ENCODE results near the gene SHLD1.

Gene SHLD1

GRCh38 chr20:5862703-5863039, 112.5 kb downstream of the SHLD1 start:
- DNase-seq, result no peak

- no peak for DNase-seq
These were observed 113.0 kb downstream of the SHLD1 start for GRCh38 chr20:5863040-5863833.

- DNase-seq, result no peak
These were observed 114.2 kb downstream of the SHLD1 start for GRCh38 chr20:5864428-5864827.

- peak; percentile 40 for DNase-seq
These were observed 114.8 kb downstream of the SHLD1 start for GRCh38 chr20:5864873-5865587.

GRCh38 chr20:5865604-5866003, 115.4 kb downstream of the SHLD1 start:
- DNase-seq, result no peak

GRCh38 chr20:5870568-5870981, 120.4 kb downstream of the SHLD1 start:
- no peak for DNase-seq

- DNase-seq, result no peak
These were observed 121.5 kb downstream of the SHLD1 start for GRCh38 chr20:5871459-5872410.

- no peak for DNase-seq
These were observed 126.9 kb downstream of the SHLD1 start for GRCh38 chr20:5877128-5877527.

- no peak for DNase-seq
These were observed 130.1 kb downstream of the SHLD1 start for GRCh38 chr20:5880326-5880725.

GRCh38 chr20:5881703-5882102, 131.5 kb downstream of the SHLD1 start:
- no peak for DNase-seq

GRCh38 chr20:5882166-5882565, 132.0 kb downstream of the SHLD1 start:
- no peak for DNase-seq

GRCh38 chr20:5884465-5885335, 134.5 kb downstream of the SHLD1 start:
- DNase-seq, result no peak

- no peak for DNase-seq
These were observed 135.7 kb downstream of the SHLD1 start for GRCh38 chr20:5885866-5886265.

GRCh38 chr20:5886788-5887187, 136.6 kb downstream of the SHLD1 start:
- no peak for DNase-seq

GRCh38 chr20:5887386-5887785, 137.2 kb downstream of the SHLD1 start:
- no peak for DNase-seq

- DNase-seq, result no peak
These were observed 137.8 kb downstream of the SHLD1 start for GRCh38 chr20:5888041-5888440.

- DNase-seq, result no peak
These were observed 140.7 kb downstream of the SHLD1 start for GRCh38 chr20:5890773-5891441.

GRCh38 chr20:5893052-5893451, 142.9 kb downstream of the SHLD1 start:
- DNase-seq, result no peak

- no peak for DNase-seq
These were observed 143.4 kb downstream of the SHLD1 start for GRCh38 chr20:5893621-5894020.

GRCh38 chr20:5895626-5896025, 145.4 kb downstream of the SHLD1 start:
- no peak for DNase-seq

- DNase-seq, result no peak
These were observed 149.2 kb downstream of the SHLD1 start for GRCh38 chr20:5899444-5899843.

- DNase-seq, result no peak
These were observed 150.7 kb downstream of the SHLD1 start for GRCh38 chr20:5900908-5901307.

All from CD4-positive, alpha-beta T cell treated with Interleukin-6 for 4 hours (primary cell).